IPS DF 19.7 (cell line): ENCODE measurements around the gene KIF26B.

Experiments
- DNase-seq: peaks from one replicate; pipeline ENCODE4 v3.0.0-alpha.2; 2013; ENCODE audit warnings: low read depth, low spot score

The KIF26B gene

DNA sequence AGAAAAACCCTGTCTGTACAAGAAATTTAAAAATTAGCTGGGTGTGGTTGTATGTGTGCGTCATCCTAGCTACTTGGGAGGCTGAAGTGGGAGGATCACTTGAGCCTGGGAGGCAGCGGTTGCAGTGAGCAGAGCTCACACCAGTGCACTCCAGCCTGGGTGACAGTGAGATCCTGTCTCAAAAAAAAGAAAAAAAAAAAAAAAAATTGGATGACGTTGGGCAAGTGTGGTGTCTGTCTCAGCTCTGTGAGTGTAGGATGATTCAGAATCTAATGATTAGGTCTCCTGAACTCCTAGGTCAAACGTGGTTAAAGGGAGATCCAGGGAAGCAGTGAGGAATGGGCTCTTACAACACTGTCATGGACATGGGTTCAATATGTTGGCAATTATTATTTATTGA is 435.9 kb downstream of the KIF26B start:
- no peak for DNase-seq

DNA sequence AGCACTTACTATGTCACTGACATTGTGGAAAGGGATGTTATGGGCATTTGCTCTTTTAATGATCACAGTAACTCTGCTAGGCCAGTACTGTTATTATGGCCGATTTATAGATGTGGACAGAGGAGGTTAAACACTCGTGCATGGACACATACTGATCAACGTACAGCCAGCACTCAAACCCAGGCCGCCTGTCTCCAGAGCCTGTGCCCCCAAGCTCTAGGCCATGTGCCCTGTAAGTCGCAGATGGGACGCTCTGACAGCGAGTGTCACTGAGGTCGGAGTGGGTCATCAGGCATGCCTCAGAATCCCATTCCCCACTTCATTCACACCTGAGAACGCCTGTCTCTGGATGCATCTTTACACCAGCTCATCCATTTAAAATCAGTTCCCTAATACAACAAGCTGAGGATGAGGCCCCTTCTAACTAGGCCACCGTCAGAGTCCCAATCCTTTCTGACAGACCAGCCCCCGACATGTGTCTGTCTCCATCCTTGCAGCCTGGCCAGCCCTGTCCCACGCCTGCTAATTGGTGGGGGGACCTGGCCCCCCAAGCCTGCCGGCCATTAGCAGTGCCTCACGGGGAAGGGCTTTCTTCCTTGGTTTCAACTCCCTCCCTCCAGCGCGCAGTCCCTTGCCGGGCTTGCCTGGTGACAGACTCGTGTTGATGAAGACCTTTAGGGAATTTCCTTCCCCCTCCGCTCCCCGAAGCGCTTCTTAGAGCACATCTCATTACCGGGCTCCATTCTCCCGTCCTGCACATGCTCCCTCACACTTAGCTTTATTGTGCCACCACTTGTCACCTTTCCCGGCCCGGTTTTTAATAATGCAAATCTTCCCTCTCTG is 436.8 kb downstream of the KIF26B start:
- no peak for DNase-seq

DNA sequence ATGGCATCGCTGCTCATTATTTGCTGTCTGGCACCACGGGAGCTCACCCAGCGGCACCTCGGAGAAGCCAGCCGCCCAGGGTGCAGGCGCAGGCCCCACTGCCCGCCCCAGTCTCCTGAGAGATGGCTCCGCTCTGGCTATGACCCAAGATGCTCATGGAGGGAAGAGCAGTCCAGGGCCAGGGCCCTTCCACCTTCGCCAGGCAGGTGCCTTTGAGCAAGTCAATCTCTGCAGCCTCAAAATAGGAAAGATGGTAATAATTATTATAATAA is 437.3 kb downstream of the KIF26B start:
- no peak for DNase-seq

DNA sequence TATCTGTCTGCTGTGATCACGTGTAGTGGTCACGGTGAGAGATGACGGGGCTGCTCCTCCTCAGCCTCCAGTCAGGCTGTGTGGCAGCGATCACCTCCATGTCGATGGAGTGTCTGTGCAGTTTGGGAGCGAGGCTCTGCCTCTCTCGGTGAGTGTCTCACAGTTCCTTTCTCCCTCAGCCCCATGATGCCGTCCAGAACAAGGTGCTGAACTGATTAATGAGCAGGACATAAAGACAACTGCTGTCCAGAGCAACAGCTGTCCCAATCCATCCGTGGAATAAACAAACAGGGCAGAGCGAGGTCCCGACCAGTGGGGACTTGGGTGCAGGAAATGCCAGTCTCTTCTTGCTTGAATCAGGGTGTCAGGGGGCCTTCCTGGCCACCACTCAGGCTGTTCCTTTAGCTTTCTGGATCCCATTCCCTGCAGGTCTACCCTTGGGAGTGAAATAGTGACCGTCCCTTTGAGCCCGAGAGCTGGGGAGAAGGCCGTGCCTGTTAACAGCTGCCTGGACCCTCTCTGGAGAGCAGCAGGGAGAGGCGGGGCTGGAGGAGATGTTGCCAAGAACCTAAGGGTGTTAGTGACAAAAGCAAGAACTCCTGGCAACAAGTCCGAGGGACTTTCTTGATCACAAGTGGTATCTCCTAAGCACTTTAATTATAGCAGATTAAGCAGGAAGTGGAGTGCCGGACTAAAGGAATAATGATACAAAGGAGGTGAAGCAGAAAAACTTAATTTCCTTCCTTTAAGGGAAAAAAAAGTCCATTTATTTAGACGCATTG is 443.9 kb downstream of the KIF26B start:
- DNase-seq = no peak

DNA sequence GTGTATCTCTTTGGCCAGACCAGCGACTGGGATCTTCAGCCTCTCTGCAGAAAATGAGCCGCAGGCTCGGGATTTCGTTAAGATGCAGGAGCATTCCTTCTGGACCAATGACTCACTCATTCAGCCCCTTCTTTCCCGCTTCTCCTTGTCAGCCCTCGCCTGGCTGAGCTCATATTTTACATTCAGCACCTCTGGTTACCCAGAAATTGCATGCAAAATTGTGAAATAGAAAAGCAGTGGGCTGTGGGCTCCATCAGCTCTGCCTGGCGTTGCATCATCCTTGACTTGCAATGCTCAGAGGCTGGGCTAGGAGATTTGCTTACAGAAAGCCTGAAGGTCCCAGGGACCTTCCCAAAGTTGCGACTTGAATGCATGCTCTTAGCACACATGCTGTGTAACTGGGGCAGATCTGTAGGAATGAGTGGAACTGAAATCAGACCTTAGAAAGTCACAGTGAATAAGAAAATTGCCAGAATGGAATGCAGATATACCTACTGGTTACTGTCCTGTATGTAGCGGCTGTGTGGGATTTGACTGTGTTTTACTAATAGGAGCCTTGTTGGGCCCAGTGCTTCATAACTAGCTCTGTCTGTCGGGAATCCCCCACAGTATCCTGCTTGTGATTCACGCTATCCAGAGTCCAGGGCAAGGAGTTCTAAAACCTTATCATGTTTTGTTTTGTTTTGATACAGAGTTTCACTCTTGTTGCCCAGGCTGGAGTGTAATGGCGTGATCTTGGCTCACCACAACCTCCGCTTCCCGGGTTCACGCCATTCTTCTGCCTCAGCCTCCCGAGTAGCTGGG is 444.8 kb downstream of the KIF26B start:
- DNase-seq = no peak

DNA sequence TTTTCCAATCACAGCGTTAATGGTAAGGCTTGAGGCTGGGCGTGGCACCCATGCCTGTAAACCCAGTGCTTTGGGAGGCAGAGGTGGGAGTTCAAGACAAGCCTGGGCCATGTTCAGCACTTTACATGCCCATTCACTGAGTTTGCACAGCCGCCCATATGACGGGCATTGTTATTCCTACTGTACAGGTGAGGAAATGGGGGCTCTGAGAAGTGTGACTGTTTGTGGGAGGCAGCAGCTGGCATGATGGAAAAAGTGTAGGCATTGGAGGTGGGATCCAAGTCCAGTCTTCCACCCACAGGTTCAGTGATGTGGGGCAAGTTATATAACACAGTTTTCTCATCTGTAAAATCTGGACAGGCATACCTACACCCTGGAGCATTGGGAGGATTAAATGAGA is 445.9 kb downstream of the KIF26B start:
- no peak for DNase-seq

DNA sequence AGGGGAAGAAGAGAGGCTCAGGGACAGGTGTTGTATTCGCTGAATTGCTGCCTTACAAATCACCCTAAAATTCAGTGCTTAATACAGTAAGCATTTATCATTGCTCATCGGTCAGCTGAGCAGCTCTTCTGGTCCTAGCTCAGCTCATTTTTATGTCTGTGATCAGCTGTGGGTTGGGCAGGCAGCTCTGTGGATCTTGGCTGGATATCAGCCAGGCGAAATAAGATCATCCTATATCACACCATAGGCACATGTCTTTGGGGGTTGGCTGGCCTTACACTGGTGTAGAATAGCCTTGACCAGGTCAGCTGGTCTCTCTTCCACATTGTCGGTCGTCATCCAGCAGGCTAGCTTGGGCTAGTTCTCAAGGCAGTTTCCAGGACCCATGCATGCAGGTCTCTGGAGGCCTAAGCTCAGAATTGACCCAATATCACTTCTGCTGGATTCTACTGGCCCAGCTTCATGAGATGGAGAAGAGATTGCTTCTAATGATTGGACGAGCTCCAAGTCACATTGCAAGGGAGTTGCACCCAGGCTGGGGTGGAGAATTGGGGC is 448.6 kb downstream of the KIF26B start:
- no peak for DNase-seq

DNA sequence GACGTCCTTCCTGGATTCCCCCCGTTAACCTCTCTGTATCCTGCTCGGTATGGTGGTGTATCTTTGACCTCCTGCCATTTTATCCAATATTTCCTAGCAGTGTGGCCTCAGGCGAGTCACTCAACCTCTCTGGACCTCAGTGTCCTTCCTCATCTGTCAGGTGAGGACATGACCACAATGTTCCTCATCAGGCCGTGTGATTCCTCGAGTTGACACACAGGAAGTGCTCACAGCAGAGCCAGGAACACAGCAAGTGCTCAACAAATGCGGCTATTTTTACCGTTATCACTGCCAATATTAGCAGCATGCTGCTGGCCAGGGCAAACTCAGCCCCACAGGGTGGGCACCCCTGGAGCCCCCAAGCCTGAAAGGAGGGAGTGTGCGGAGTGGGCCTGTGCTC is 450.2 kb downstream of the KIF26B start:
- no peak for DNase-seq

DNA sequence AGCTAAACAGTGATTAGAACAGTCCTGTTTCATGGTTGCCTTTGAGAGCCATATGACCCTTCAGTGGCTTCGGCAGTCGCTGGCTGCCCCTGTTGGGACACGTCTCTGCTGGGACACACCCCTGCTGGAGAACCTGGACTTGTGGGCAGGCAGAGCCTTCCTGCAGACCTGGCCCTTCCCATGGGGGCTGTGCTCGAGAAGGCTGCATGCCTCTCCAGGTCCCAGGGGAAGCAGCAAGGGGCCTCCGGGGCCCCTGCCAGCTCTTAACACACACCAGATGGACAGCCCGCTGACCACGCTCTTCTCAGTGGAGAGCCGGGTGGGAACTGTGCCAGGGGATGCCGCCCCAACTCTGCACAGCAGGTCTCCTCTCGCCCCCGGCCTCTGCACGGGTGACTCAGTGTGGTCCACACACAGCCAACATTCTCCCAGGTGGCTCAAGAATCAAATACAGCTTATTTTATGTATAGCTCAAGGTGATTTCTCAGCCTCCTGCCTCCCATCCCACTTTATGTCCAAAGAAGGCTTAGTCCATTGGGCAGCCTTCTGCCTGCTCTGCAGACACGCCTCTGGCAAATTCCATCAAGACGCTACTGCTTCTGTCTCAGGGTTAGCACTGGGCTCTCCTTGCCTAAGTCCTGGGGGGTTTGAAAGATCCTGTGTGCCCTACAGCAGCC is 450.8 kb downstream of the KIF26B start:
- no peak for DNase-seq

DNA sequence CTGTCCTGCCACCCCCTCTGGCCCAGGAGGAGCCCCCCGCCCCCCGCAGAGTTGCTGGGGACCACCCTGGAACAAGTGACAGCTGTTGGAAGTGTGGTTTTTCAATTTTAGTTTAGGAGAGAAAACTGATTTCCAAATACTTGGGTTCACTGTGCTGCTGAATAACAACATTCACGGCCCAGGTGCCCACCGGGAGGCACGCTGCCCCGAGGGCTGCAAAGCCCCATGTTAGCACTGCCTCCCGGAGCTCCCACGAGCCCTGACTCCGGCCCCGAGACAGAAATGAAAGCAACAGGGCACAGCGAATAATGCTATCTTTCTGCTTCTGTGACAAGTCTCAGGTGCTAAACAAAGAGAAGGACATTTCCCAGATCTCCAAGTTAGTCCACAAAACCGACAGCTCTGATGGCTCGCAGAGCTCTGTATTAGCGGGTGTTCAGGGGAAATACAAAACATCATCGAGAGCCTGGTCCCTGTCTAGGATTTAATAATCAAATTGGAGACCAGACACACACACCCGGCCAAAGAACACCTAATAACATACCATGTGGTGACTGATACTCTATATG is 451.5 kb downstream of the KIF26B start:
- DNase-seq = no peak

DNA sequence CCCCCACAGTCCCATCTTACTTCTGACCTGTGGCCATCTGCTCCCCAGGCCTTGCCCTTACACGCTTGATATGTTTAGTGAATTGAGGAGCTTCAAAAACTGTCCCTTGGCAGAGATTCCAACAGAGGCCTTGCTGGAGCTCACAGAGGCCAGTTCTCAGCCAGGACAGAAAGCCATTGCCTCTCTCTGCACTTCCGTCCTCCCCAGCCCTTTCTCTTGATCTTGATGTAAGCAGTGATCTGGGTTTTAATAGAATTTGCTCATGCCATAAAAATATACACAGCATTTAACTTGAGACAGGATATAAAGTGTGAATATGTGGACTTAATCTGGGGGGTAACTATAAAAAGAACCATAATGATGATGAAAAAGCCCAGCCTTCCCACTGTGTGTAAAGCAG is 453.5 kb downstream of the KIF26B start:
- no peak for DNase-seq

DNA sequence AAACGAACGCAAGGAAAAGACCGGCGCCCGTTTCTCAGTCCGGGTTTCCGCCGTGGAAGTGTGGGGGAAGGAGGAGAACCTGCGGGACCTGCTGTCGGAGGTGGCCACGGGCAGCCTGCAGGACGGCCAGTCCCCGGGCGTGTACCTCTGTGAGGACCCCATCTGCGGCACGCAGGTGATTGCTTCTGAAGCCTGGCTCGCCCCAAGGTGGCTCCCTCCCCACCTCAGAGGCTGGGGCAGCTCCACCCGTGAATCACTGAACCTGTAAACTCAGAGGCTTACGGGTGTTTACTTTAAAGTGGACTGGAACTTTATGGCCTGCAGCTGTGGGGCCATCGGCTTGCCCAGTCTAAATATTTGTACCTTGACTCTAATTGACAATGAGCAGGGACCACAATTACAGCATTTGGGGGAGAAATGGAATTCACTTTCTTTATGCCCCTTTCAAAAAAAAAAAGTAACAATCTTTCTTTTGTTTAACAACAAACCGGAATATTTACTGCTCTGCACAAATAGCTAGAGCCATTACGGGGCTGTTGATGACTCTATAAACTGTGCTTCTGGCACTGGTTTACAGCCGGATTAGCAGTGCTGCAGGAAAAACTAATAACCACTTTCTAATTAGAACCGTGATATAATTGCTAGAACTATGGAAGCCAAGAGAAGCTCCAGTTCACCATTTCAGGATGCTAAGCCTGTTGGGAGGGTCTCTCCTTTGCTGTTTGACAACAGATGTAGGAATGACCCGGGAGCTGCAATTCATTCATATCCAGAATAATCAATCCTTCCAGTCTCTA is 454.8 kb downstream of the KIF26B start:
- no peak for DNase-seq

DNA sequence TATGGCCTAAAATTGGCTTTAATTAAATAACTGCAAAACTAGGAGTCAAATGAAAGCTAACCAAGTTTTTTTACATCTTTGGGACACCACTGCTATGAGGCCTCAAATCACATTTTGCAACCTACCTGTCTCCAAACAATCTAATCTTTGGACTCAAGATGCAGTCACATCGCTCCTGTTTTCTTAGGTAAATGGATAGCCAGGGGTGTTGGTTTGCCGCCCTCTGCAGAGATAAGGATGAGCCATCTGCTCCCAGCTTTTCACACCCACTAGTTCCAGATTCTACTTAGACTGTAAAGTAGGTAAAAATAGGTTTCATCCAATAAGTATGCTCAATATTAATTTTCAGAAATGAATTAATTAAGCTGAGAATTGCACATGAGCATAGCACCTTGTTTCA is 456.5 kb downstream of the KIF26B start:
- no peak for DNase-seq

DNA sequence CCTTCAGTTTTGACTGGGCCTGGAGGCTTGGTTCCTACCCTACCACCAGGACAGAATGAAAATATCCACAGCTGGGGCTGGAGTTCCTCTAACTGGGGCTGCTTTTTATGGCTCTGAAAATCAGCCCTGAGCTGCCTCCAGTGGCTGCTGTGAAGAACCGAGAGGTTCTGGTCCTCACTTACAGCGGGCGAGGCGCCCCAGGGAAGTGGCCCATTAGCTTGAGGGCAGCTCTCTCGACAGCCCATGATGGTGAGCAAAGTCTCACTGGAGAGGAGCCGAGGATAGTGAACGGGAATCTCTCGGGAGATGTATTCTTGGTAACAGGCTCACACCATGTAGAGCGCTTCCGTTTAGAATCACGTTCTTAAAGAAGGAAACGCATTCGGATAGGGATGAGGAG is 459.7 kb downstream of the KIF26B start:
- no peak for DNase-seq

DNA sequence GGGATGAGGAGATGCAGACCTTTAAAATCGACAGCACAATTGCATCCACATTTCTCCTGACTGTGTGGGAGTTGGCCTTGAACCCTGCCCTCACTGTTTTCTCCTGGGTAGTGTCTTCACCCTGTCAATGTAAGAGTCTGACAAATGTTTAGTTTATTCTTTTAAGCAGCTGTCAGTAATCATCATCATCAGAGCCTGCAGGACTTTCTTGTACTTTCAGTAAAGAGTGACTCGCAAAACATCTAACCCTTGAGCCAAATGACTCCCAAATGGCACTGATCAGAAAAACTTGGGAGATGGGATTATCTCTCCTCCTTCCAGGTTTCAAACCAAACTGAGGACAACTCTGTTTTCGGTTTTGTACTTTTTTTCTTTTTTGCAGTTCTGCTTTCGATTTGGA is 460.2 kb downstream of the KIF26B start:
- DNase-seq = no peak

DNA sequence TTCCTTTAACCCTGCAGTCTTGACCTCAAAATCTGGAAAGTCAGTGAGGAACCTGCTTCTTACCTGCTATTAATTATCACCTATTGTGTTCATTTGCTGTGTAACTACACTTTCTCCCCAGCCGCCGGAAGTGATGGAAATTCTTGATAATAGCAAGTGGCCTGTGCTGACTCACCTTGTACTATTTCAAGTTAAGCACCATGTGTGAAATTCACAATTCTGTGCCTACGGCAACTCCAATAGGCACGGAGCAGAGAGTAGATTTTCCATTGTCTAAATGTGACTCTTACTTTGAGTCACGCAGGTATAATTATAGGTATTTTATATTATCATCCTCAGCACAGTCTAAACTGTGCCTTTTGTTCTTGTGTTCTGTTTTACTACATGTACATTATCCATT is 466.8 kb downstream of the KIF26B start:
- no peak for DNase-seq

DNA sequence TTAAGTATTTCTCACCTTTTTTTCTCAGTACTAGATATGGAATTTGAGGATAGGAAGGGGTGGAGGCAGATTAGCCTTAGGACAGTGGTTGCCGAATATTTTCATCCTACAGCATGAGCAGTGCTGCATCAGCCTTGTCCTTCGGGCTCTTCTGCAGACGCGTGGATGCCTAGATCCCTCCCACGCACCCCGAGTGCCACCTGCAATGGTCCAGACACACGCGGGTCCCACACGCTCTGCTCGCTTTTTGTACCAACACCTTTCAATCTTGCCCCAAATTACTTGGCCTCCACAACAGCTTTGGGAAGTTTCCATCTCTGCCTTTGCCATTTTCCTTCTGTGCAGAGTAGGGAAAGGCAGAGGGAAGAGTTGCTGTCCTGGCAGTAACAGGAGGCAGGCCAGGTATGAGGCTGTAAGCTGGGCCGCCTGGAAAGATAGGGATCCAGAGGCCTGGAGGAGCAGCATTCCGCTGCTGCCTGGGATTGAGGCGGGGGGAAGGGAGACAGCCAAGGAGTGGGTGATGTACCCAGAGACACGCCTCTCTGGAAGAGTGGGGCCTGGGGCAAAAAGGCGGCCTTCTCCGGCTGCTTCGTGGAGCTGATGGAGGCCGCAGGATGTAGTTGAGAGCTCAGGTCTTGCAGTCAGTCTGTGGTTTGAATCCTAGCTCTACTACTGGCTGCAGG is 467.7 kb downstream of the KIF26B start:
- peak; percentile 2 for DNase-seq

DNA sequence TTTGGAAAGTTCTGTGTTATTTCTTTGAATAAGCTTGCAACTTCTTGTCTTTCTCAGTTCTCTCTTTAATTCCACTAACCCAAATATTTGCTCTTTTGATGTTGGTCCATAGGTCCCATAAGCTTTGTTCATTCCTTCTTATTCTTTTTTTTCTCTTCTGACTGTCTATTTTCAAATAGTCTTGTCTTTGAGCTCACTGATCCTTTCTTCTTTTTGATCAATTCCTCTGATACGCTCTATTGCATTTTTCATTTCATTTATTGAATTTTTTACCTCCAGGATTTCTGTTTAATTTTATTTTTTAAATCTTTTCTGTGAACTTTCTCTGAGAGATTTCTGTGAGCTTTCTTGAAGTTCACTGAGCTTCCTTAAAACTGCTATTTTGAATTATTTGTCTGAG is 486.6 kb downstream of the KIF26B start:
- no peak for DNase-seq

DNA sequence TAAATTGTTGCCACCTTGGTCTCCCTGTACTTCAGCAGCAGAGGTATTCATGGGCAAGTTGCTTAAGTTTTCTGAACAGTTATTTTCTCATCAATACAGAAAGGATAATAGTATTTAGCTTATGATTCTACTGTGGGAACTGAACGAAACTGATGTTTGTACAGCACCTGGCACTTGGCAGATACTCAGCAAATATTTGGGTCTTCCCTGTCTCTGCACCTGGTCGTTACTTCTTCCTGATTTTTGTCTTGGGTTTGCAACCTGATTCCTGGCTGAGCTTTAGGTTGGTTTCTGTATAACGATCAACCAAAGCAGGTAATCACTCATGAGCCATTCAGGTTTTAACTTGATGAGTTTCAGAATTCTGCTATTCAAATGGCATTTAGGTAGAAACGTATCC is 490.6 kb downstream of the KIF26B start:
- no peak for DNase-seq

DNA sequence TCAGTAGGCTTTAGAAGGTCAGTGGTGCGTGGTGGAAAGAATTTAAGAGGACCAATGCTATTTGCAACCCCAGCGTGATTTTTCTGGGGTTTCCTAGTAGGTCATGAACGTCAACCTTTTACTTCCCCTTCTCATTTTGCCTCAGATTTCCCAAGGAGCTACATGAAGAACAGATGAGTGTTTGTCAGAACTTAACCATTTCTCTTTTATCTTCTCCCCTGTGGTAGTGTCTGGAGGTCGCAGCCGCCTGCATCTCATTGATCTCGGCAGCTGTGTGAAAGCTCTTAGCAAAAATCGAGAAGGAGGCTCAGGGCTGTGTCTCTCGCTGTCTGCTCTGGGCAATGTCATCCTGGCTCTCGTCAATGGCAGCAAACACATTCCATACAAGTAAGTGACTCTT is 491.1 kb downstream of the KIF26B start:
- no peak for DNase-seq
